ENCODE data around the gene CYP46A1.

CYP46A1 gene

GRCh38 chr14:99720941-99721791, 37.1 kb downstream of the CYP46A1 start:
- no peak for TF ChIP-seq TCF12 (IDR thresholded peaks at IDR 0.05; ENCODE audit: low read depth)

- no peak for TF ChIP-seq TAF1 (IDR thresholded peaks at IDR 0.05; ENCODE audit: low read depth)
- no peak for TF ChIP-seq EP300 (IDR thresholded peaks at IDR 0.05; ENCODE audit: borderline replicate concordance)
- TF ChIP-seq TCF12 (IDR thresholded peaks at IDR 0.05; ENCODE audit: low read depth), result no peak
- no peak for TF ChIP-seq EGR1 (IDR thresholded peaks at IDR 0.05)
- no peak for TF ChIP-seq TEAD4 (IDR thresholded peaks at IDR 0.05)
- TF ChIP-seq CREB1 (IDR thresholded peaks at IDR 0.05; ENCODE audit: low read depth), result no peak
- TF ChIP-seq CEBPB (IDR thresholded peaks at IDR 0.05), result no peak
- TF ChIP-seq FOXM1 (IDR thresholded peaks at IDR 0.05; ENCODE audit: borderline replicate concordance, low read depth), result no peak
- TF ChIP-seq MAX (IDR thresholded peaks at IDR 0.05), result no peak
- TF ChIP-seq ZBTB7A (IDR thresholded peaks at IDR 0.05; ENCODE audit: low read depth), result no peak
- no peak for TF ChIP-seq NFIC (IDR thresholded peaks at IDR 0.05)
- no peak for TF ChIP-seq USF1 (IDR thresholded peaks at IDR 0.05)
- TF ChIP-seq RAD21 (IDR thresholded peaks at IDR 0.05; ENCODE audit: low read depth), result no peak
These were observed 37.9 kb downstream of the CYP46A1 start for GRCh38 chr14:99721792-99722516.

- TF ChIP-seq YY1 (IDR thresholded peaks at IDR 0.05; ENCODE audit: low read depth), result no peak
- no peak for TF ChIP-seq MAX (IDR thresholded peaks at IDR 0.05)
- TF ChIP-seq CEBPB (IDR thresholded peaks at IDR 0.05), result no peak
- no peak for TF ChIP-seq TAF1 (IDR thresholded peaks at IDR 0.05; ENCODE audit: low read depth)
- no peak for TF ChIP-seq TCF12 (IDR thresholded peaks at IDR 0.05; ENCODE audit: low read depth)
- no peak for TF ChIP-seq FOXM1 (IDR thresholded peaks at IDR 0.05; ENCODE audit: borderline replicate concordance, low read depth)
- TF ChIP-seq CREB1 (IDR thresholded peaks at IDR 0.05; ENCODE audit: low read depth), result no peak
- TF ChIP-seq NFIC (IDR thresholded peaks at IDR 0.05), result no peak
- TF ChIP-seq USF1 (IDR thresholded peaks at IDR 0.05), result no peak
- TF ChIP-seq TEAD4 (IDR thresholded peaks at IDR 0.05), result no peak
- TF ChIP-seq REST (IDR thresholded peaks at IDR 0.05; ENCODE audit: low read depth), result no peak
- no peak for TF ChIP-seq RAD21 (IDR thresholded peaks at IDR 0.05; ENCODE audit: low read depth)
- TF ChIP-seq EP300 (IDR thresholded peaks at IDR 0.05; ENCODE audit: borderline replicate concordance), result no peak
- TF ChIP-seq ZBTB7A (IDR thresholded peaks at IDR 0.05; ENCODE audit: low read depth), result no peak
- no peak for TF ChIP-seq EGR1 (IDR thresholded peaks at IDR 0.05)
These were observed 38.6 kb downstream of the CYP46A1 start for GRCh38 chr14:99722741-99723140.

GRCh38 chr14:99724196-99724891, 40.2 kb downstream of the CYP46A1 start:
- TF ChIP-seq FOXM1 (IDR thresholded peaks at IDR 0.05; ENCODE audit: borderline replicate concordance, low read depth), result no peak
- no peak for TF ChIP-seq MAX (IDR thresholded peaks at IDR 0.05)

GRCh38 chr14:99724939-99725773, 41.1 kb downstream of the CYP46A1 start:
- no peak for TF ChIP-seq TAF1 (IDR thresholded peaks at IDR 0.05; ENCODE audit: low read depth)
- TF ChIP-seq USF1 (IDR thresholded peaks at IDR 0.05), result no peak
- TF ChIP-seq TEAD4 (IDR thresholded peaks at IDR 0.05), result no peak
- no peak for TF ChIP-seq CREB1 (IDR thresholded peaks at IDR 0.05; ENCODE audit: low read depth)
- TF ChIP-seq RAD21 (IDR thresholded peaks at IDR 0.05; ENCODE audit: low read depth), result no peak
- TF ChIP-seq NFIC (IDR thresholded peaks at IDR 0.05), result no peak
- TF ChIP-seq EP300 (IDR thresholded peaks at IDR 0.05; ENCODE audit: borderline replicate concordance), result no peak
- no peak for TF ChIP-seq ZBTB7A (IDR thresholded peaks at IDR 0.05; ENCODE audit: low read depth)
- no peak for TF ChIP-seq YY1 (IDR thresholded peaks at IDR 0.05; ENCODE audit: low read depth)
